ENCODE data around the gene TPSD1. TPM values are rescaled to one million over a fixed set of nuclear protein-coding genes. Genes with fewer than 3 reads are reported as not detected.

Gene TPSD1
- total RNA-seq, 2 donors from 2014 or later, result 0.57 to 4.1 TPM

Other genes starting within 250 kb of the TPSD1 start
- gene SSTR5, start 183.3 kb upstream of the TPSD1 start, total RNA-seq, result not detected
- not detected for gene C1QTNF8, start 159.8 kb upstream of the TPSD1 start, total RNA-seq
- gene CACNA1H, start 103.0 kb upstream of the TPSD1 start, total RNA-seq, result 10 to 100 TPM; 67.3 to 79.2 TPM
- 1 to 10 TPM in 1 of 2 donors, under 1 TPM in 1; 0.52 to 1.3 TPM for gene TPSG1, start 30.8 kb upstream of the TPSD1 start, total RNA-seq
- gene TPSB2, start 25.9 kb upstream of the TPSD1 start, total RNA-seq, result 10 to 100 TPM; 24.3 to 58.7 TPM
- 10 to 100 TPM; 12.2 to 48.3 TPM for gene TPSAB1, start 15.4 kb upstream of the TPSD1 start, total RNA-seq
- 10 to 100 TPM; 68.0 to 68.4 TPM for gene UBE2I, start 53.6 kb downstream of the TPSD1 start, total RNA-seq
- under 1 TPM; 0.24 to 0.56 TPM for gene BAIAP3, start 77.6 kb downstream of the TPSD1 start, total RNA-seq
- gene TSR3, start 95.8 kb downstream of the TPSD1 start, total RNA-seq, result 10 to 100 TPM; 40.4 to 40.7 TPM
- 10 to 100 TPM; 48.4 to 55.6 TPM for gene GNPTG, start 95.9 kb downstream of the TPSD1 start, total RNA-seq
- gene UNKL, start 158.6 kb downstream of the TPSD1 start, total RNA-seq, result 10 to 100 TPM in 1 of 2 donors, 1 to 10 TPM in 1; 9.9 to 11.3 TPM
- 1 to 10 TPM; 8.9 to 9.9 TPM for gene UQCC4, start 164.7 kb downstream of the TPSD1 start, total RNA-seq
- not detected for gene PERCC1, start 175.0 kb downstream of the TPSD1 start, total RNA-seq
- under 1 TPM; 0.42 to 0.76 TPM for gene CCDC154, start 188.5 kb downstream of the TPSD1 start, total RNA-seq
- 10 to 100 TPM; 35.8 to 52.6 TPM for gene CLCN7, start 219.0 kb downstream of the TPSD1 start, total RNA-seq
- under 1 TPM in 1 of 2 donors, not detected in 1; 0.14 TPM for gene PTX4, start 232.9 kb downstream of the TPSD1 start, total RNA-seq
- 10 to 100 TPM; 20.8 to 21.4 TPM for gene TELO2, start 237.3 kb downstream of the TPSD1 start, total RNA-seq

All from posterior vena cava (tissue), 2 donors.